ENCODE measurements around the gene TRIM17. TPM values are rescaled to one million over a fixed set of nuclear protein-coding genes. Genes with fewer than 3 reads are reported as not detected.

Gene TRIM17, protein sequence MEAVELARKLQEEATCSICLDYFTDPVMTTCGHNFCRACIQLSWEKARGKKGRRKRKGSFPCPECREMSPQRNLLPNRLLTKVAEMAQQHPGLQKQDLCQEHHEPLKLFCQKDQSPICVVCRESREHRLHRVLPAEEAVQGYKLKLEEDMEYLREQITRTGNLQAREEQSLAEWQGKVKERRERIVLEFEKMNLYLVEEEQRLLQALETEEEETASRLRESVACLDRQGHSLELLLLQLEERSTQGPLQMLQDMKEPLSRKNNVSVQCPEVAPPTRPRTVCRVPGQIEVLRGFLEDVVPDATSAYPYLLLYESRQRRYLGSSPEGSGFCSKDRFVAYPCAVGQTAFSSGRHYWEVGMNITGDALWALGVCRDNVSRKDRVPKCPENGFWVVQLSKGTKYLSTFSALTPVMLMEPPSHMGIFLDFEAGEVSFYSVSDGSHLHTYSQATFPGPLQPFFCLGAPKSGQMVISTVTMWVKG
- total RNA-seq (2014; rRNA removed; shearing (Covaris generic)) = not detected in 2 replicates

- DNase-seq (ENCODE audit: low read depth) = no peak
Measured at GRCh38 chr1:228416217-228416933, at the start of gene TRIM17. TSS of gene TRIM17 (minus strand) at chr1:228416861. CDS start at chr1:228415072, 1,789 bp downstream.

- DNase-seq (ENCODE audit: low read depth) = no peak
Measured at GRCh38 chr1:228465571-228466146, 49.0 kb upstream of the TRIM17 start.

GRCh38 chr1:228465141-228465540 lies 48.5 kb upstream of the TRIM17 start:
- DNase-seq (ENCODE audit: low read depth) = no peak

- DNase-seq (ENCODE audit: low read depth) = peak; percentile 84
Measured at GRCh38 chr1:228464487-228464983, 47.9 kb upstream of the TRIM17 start.

DNA sequence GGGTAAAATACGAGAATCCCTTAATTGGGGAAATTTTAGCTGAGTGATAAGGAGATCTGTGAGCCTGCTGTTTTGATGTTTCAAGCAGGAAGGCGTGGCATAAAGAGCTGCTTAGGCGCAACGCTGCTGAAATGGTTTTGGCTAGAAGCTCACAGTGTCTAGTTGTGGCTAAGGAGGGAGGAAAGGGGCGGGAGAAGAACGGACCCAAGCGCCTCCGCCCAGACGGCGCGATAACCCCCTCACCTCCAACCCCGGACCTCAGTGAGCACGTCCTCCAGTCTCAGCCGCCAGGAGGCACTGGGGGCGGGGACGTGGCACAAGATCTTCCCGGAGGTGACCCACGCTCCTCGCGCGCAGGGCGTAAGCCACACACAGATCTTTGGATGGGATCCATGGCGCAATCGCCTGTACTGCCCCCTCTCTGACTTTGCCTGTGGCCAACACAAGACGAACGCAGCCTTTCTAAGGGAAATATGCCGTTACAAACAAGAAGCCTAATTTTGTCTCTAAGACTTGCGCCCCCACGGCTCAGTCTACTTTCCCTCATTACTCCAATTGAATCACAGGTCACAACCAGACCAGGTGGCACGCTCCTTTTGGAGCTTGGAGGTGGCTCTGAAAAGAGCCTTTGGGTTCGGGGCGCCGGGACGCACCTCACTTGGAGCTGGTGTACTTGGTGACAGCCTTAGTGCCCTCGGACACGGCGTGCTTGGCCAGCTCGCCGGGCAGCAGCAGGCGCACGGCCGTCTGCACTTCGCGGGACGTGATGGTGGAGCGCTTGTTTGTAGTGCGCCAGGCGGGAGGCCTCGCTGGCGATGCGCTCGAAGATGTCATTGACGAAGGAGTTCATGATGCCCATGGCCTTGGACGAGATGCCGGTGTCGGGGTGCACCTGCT lies 47.1 kb upstream of the TRIM17 start:
- peak; percentile 29 for DNase-seq (ENCODE audit: low read depth)

- DNase-seq (ENCODE audit: low read depth) = no peak
Measured at GRCh38 chr1:228463009-228463558, 46.4 kb upstream of the TRIM17 start.

- no peak for DNase-seq (ENCODE audit: low read depth)
Measured at GRCh38 chr1:228462560-228462959, 45.9 kb upstream of the TRIM17 start.

GRCh38 chr1:228460821-228461220 lies 44.2 kb upstream of the TRIM17 start:
- no peak for DNase-seq (ENCODE audit: low read depth)

DNA sequence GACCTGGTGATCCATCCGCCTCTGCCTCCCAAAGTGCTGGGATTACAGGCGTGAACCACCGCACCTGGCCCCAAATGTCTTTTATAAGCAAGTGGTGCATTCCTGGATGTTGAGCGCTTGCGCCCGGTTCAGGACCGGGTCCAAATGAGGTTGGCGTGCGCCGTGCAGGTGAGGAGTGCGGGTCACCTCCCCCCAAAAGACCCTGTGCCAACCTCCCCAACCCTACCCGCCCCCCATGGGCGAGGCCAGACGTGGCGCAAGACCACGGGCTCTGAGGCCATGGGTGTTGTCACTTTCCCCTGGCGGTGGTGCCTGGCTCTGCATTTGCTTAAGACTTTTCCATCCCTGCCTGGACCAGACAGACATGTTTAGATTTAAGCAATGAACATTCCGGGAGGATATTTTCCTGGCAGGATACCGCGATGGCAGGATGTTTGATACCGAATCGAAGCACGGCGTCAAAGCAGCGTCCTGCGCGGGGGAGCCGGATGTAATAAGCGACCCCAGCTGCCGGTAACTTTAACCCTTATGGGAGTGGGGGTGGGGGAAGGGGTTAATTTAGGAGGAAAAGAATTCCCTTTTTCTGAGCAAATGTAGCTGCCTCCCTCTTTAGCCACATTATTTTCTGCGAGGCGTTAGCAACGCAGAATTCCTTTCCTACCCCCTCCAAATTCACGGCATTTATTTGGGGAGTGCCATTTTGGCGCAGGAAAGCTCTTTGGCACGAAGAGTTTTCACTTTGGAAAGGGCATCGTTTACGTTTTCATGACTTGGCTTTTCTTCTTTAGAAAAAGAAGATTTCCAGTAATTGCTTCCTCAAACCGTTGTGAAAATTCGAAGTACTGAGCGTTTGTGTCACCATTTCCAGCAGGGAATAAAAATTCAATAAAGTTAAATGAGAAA lies 42.7 kb upstream of the TRIM17 start:
- DNase-seq (ENCODE audit: low read depth) = peak; percentile 68

- peak; percentile 98 for DNase-seq (ENCODE audit: low read depth)
Measured at GRCh38 chr1:228457396-228458176, 40.9 kb upstream of the TRIM17 start.

DNA sequence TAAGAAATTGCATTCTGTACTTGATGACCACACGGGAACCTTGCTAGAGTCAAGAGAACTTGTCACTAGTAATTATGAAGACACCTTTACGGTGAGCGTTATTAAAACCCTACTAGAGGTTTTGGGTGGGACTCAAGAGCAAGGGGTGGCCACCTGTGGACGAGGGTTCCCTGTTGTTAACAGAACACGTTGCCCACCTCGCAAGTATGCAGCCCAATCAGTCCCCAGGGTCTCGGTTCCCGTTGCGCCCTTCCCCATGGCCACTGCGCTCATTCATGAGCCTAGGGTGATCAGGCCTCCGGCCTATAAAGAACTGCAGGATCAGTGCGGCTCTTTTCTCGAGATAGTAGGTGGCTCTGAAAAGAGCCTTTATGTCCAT lies 40.3 kb upstream of the TRIM17 start:
- DNase-seq (ENCODE audit: low read depth) = no peak

- no peak for DNase-seq (ENCODE audit: low read depth)
Measured at GRCh38 chr1:228456252-228457016, 39.8 kb upstream of the TRIM17 start.

- DNase-seq (ENCODE audit: low read depth) = no peak
Measured at GRCh38 chr1:228455715-228456114, 39.1 kb upstream of the TRIM17 start.

- no peak for DNase-seq (ENCODE audit: low read depth)
Measured at GRCh38 chr1:228454238-228454637, 37.6 kb upstream of the TRIM17 start.

DNA sequence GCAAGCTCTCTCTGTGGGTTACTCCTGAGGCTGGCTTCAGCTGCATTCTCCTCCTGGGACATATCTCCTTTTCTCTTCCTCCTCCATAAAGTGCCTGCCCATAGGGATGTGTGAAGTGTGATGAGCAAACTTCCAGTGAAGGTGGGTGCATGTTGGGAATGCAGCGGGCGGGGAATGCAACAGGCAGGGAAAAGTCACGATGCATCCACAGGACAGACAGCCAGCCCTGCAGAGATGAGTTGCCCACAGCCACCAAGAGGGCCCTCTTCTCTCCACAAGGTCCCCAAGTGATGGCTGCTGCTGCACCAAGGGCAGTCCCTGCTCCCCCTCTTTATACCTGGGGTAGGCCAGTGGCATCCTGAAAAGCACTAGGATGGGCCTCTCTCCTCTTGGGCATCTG lies 37.0 kb upstream of the TRIM17 start:
- no peak for DNase-seq (ENCODE audit: low read depth)

DNA sequence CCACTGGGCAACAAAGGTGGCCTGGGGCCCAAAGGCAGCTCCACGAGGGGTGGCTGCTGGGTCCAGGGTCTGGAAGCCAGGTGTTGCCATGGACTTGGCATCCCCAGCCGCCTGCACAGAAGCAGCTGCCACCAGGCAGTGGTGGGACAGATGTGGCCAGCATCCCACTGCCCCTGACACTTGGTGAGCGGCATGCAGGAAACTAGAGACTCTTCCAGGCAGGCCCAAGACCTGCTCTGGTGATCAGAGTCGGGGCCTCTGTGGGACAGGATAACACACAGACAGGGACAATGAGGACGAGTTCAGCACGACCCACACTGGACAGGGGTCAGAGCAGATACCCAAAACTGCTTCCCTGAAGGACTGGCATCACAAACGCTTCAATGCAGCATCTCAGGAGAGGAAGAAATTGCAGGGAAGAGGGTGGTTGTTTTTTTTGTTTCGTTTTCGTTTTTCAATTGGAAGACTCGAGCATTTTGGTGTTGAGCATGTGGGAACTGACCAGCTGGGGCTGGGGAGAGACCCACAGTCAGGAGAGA lies 36.4 kb upstream of the TRIM17 start:
- peak; percentile 22 for DNase-seq (ENCODE audit: low read depth)

DNA sequence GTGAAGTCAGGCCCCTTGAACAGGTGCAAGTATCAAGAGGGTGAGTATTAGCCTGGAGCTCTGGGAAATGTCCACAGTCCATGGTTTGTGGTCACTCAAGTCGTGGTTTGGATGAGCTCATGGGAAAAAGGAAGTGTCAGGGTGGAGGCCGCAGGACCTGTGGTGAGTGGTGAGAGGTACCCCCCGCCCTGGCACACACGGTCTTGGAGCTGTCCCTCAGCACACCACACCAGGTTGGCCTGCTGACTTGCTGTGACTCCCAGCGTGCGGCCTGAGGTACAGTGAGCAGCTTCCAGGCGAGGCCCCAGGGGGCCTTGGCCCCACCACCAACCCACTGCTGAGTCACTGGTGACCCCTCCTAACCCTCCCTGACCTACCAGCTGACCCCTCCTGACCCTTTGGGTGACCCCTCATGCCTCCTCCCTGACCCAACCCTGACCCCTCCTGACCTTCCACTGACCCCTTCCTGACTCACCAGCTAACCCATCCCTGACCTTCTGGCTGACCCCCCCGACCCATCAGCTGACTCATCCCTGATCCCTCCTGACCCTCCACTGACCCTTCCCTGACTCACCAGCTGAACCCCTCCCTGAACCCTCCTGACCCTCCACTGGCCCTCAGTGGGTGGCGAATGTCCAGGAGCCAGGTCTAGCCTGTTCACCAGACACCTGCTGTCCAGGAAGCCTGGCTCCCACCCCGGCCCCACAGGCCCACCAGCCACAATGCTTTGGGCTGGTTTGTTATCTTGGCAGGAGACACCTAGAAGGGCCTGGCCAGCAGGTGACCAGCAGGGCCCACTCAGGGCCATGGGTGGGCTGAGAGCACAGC lies 35.7 kb upstream of the TRIM17 start:
- peak; percentile 84 for DNase-seq (ENCODE audit: low read depth)

All from M059J (cell line).